A673 (cell line): ENCODE results near the gene ADGRG2. TPM values are rescaled to one million over a fixed set of nuclear protein-coding genes. Genes with fewer than 3 reads are reported as not detected.

Source experiments
- BruUV-seq: library from RNA; stranded (reverse); fragments of 400-500 nt; replicated peaks from 2 replicates; lab custom pipeline; 2021; lab: Mats Ljungman, UMichigan
- CTCF ChIA-PET: fragments of 300-600 bp; sonication (Branson Sonifier 250); formaldehyde crosslinking; loops from one replicate; lab custom pipeline; 2022; ENCODE audit warnings: antibody characterized with exemption; lab: Charles Lee
- POLR2A ChIA-PET: fragments of 300-600 bp; sonication (Branson Sonifier 250); formaldehyde crosslinking; loops from one replicate; lab custom pipeline; 2022; ENCODE audit warnings: antibody characterized with exemption; ENCODE audit not compliant: low non-redundant PET; lab: Charles Lee
- DNase-seq: peaks from one replicate; pipeline ENCODE4 v3.0.0-alpha.2; 2015; ENCODE audit warnings: low spot score
- H3K27ac ChIP-seq: fragments of 200-600 bp; sonication (generic); 2 replicates; pipeline ENCODE4 v1.5.1; 2016; ENCODE audit warnings: mixed run types, low read depth, mild to moderate bottlenecking, mixed read lengths, antibody characterized with exemption, low read length; ENCODE audit not compliant: poor library complexity, severe bottlenecking
- H3K27me3 ChIP-seq: fragments of 200-600 bp; sonication (generic); replicated peaks from 2 replicates; pipeline ENCODE4 v1.6.1; 2017; ENCODE audit warnings: mixed run types, low read depth, mild to moderate bottlenecking, mixed read lengths, antibody characterized with exemption, low read length; ENCODE audit not compliant: insufficient read depth, poor library complexity
- H3K36me3 ChIP-seq: fragments of 200-600 bp; sonication (generic); 2 replicates; pipeline ENCODE4 v1.6.1; 2016; ENCODE audit warnings: mixed run types, mild to moderate bottlenecking, mixed read lengths, antibody characterized with exemption, low read length; ENCODE audit not compliant: insufficient read depth, poor library complexity, severe bottlenecking
- H3K4me1 ChIP-seq: fragments of 200-600 bp; sonication (generic); 2 replicates; pipeline ENCODE4 v1.6.1; 2017; ENCODE audit warnings: mixed run types, mild to moderate bottlenecking, mixed read lengths, antibody characterized with exemption, low read length; ENCODE audit not compliant: insufficient read depth, poor library complexity, severe bottlenecking
- H3K4me3 ChIP-seq: fragments of 200-600 bp; sonication (generic); 2 replicates; pipeline ENCODE4 v1.5.1; 2016; ENCODE audit warnings: low read depth, mixed run types, mild to moderate bottlenecking, mixed read lengths, low read length; ENCODE audit not compliant: poor library complexity, severe bottlenecking
- H3K9me3 ChIP-seq: fragments of 200-600 bp; sonication (generic); 2 replicates; pipeline ENCODE4 v1.6.1; 2016; ENCODE audit warnings: mixed run types, low read depth, mild to moderate bottlenecking, mixed read lengths, antibody characterized with exemption, low read length; ENCODE audit not compliant: poor library complexity, severe bottlenecking
- CTCF ChIP-seq: fragments of 300-800, 200-600 bp; sonication (generic); conservative IDR thresholded peaks from 2 replicates; pipeline ENCODE4 v1.5.1; 2017; ENCODE audit warnings: low read depth, mild to moderate bottlenecking, antibody characterized with exemption, low read length, moderate library complexity, mixed read lengths
- EZH2 ChIP-seq: fragments of 200-600 bp; sonication (generic); IDR thresholded peaks from 2 replicates; pipeline ENCODE4 v1.6.1; 2017; ENCODE audit warnings: borderline replicate concordance, low read depth, mild to moderate bottlenecking, mixed read lengths, antibody characterized with exemption, low read length; ENCODE audit not compliant: poor library complexity, severe bottlenecking
- intact Hi-C: fragments of 100-400 bp; cut with micrococcal nuclease; formaldehyde crosslinking; loops from one replicate; pipeline ENCODE4 v1.10.0; 2022; ENCODE audit not compliant: unreplicated experiment
- total RNA-seq: library from RNA; stranded (reverse); gene quantifications from 2 replicates; pipeline ENCODE4 v1.2.3, GENCODE V29; 2021

Gene ADGRG2
- total RNA-seq, 1 experiment from 2014 or later: 61.3 TPM

DNA sequence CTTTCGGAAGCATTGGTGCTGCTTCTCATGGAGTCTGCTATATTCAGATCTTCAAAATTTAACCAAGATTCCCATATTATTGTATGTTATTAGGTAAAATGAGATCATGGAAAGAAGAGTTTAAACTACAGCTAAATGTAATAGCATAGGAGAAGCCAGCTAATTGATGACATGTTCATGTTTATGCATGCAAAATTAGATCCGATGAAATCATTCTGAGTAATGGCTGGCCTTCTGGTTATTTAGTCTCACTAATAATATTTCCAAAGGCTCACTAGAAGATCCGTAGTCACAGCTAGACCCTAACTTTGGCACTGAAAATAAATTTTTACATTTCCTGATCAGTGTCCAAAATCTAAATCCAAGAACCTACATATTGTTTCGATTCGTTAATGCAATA, 118.5 kb downstream of the ADGRG2 start:
- H3K27me3 ChIP-seq: no peaks in the 10 kb centered on the region
- H3K4me1 ChIP-seq: peaks cover 7% of the 10 kb centered on the region
- TF ChIP-seq CTCF (no peak), EZH2 (no peak)
- no peaks in the 10 kb centered on the region for H3K9me3 ChIP-seq
- ChIA-PET CTCF (no interaction called here), POLR2A (no interaction called here)
- H3K27ac ChIP-seq: no peak overlapping the region
- no TSS peak for BruUV-seq
- no peak overlapping the region for H3K4me3 ChIP-seq
- H3K36me3 ChIP-seq: peaks cover 79% of the 10 kb centered on the region
- no peak for DNase-seq
- intact Hi-C loops: no loop called here

GRCh38 chrX:18998653-18999052, 123.6 kb downstream of the ADGRG2 start:
- Histone ChIP-seq H3K9me3 (no peaks in the 10 kb centered on the region), H3K27me3 (no peaks in the 10 kb centered on the region), H3K36me3 (peaks cover 48% of the 10 kb centered on the region), H3K4me3 (no peak overlapping the region), H3K4me1 (peaks cover 32% of the 10 kb centered on the region), H3K27ac (no peak overlapping the region)
- intact Hi-C loops: loop anchor here (1.0 to 5.0 kb wide), 2 partner anchors 61 to 228 kb away; no protein-coding TSS in a partner anchor
- POLR2A ChIA-PET: no interaction called here
- no peak for DNase-seq
- TF ChIP-seq EZH2 (no peak), CTCF (no peak)
- CTCF ChIA-PET: interaction anchor here (0.7 kb wide), 1 partner anchor 335 kb away, joined by 3 read pairs; no protein-coding TSS in a partner anchor
- BruUV-seq: no TSS peak

DNA sequence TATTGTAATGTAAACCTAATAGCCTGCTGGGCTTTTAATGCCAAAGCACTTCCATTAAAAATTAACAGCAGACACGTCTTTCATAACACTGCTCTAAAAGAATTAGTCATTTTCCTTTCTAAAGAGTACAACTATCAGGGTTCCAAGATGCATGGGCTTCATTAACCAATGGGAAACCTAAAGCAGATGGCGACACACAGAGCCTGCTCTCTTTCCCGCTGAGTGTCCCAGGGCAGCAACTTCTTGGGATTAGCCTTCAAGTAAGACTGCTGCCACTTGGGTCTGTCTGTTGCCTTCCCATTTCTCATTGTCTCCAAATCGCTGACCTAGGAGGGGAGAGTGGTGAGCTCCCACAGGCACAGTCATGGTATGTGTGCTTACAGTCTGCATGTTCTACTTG, 124.4 kb downstream of the ADGRG2 start:
- no peak overlapping the region for H3K27ac ChIP-seq
- intact Hi-C loops: loop anchor here (1.0 to 5.0 kb wide), 3 partner anchors 61 to 228 kb away; no protein-coding TSS in a partner anchor
- TF ChIP-seq EZH2 (no peak), CTCF (no peak)
- peaks cover 32% of the 10 kb centered on the region for H3K4me1 ChIP-seq
- DNase-seq: peak; percentile 95
- H3K27me3 ChIP-seq: no peaks in the 10 kb centered on the region
- CTCF ChIA-PET: interaction anchor here (0.7 kb wide), 1 partner anchor 336 kb away, joined by 3 read pairs; no protein-coding TSS in a partner anchor
- H3K36me3 ChIP-seq: peaks cover 41% of the 10 kb centered on the region
- H3K4me3 ChIP-seq: no peak overlapping the region
- BruUV-seq: no TSS peak
- H3K9me3 ChIP-seq: no peaks in the 10 kb centered on the region
- POLR2A ChIA-PET: no interaction called here
